ENCODE measurements around the gene ADAMTS8. TPM values are rescaled to one million over a fixed set of nuclear protein-coding genes. Genes with fewer than 3 reads are reported as not detected.

Gene ADAMTS8
- total RNA-seq, 2 donors from 2014 or later, result 0.42 to 12.2 TPM

DNA sequence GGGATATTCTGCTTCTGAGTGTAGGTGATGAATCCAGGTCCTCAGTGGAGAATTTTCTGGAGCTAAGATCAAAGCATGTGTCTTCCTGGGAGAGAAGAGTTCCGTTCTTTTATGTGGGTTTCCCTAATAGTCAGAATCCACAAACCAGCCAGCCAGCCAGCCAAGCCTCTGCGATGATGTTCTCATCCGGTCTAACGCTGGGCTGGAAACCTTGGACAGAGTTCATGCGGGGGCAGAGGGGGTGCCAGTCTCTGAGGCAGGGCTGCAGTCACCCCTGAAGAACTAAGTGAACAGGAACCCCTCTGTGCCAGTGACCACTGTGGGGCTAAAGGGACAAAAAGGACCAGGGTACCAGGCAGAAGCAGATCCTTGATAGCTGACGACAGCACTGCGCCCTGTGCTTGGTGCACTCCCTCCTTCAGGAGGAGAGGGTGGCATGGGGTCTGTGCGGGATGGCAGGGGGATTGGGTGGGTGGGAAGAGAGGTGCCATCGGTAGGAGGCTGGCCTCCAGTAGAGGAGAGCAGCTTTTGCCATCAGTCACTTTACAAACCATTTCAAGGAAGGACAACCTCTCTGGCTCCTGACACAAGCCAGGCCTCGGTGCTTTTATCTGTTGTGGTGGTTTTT is 47.1 kb upstream of the ADAMTS8 start:
- H3K9ac ChIP-seq (ENCODE audit: low read depth in 2 of 2, low read length in 2 of 2), result no peak overlapping the region
- intact Hi-C loops (cut with DNase I), result no loop called here
- no peaks in the 10 kb centered on the region for H3K4me1 ChIP-seq
- H3K27me3 ChIP-seq, result no peaks in the 10 kb centered on the region
- DNase-seq, result no peak
- H3K9me3 ChIP-seq, result no peaks in the 10 kb centered on the region
- no peak overlapping the region for H3K27ac ChIP-seq
- TF ChIP-seq, protein P1, sequence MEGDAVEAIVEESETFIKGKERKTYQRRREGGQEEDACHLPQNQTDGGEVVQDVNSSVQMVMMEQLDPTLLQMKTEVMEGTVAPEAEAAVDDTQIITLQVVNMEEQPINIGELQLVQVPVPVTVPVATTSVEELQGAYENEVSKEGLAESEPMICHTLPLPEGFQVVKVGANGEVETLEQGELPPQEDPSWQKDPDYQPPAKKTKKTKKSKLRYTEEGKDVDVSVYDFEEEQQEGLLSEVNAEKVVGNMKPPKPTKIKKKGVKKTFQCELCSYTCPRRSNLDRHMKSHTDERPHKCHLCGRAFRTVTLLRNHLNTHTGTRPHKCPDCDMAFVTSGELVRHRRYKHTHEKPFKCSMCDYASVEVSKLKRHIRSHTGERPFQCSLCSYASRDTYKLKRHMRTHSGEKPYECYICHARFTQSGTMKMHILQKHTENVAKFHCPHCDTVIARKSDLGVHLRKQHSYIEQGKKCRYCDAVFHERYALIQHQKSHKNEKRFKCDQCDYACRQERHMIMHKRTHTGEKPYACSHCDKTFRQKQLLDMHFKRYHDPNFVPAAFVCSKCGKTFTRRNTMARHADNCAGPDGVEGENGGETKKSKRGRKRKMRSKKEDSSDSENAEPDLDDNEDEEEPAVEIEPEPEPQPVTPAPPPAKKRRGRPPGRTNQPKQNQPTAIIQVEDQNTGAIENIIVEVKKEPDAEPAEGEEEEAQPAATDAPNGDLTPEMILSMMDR (IDR thresholded peaks at IDR 0.05), result no peak
- no peak overlapping the region for H3K4me3 ChIP-seq
- H3K36me3 ChIP-seq, result no peaks in the 10 kb centered on the region

DNA sequence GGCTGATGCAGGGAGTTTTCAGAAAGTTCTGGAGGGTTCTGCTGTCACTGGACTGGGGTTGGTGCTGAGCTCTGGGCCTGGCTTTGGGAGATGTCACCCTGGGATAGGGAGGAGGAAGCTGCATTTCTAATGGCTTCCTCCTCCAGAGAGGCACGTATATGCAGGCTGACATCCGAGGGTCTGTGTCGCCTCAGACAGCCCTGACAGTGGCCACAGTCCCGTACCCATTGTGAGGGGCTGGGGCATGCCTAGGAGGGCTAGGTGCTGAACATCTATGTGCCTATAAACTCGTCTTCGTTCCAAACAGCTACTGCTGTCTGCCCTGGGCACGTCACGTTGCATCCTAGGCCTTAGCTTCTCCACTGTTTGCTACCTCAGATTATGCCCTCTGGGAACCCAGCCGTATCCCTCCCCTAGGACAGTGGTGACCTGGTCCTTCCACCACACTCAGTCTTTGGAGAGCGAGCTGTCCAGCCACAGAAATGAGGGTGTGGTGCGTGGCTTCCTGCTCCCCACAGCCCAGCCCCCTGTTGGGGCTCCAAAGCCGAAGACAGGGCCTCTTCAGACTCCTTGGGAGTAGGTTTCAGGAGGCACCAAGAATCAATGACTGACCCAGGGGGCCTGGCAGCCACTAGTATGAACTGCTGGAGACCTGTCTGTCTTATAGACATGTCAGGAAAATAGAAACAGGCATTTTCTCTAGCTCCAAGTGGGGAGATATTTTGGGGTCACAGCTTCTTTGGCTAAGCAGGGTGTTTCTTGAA is 46.4 kb upstream of the ADAMTS8 start:
- Histone ChIP-seq H3K27me3 (no peaks in the 10 kb centered on the region), H3K9me3 (no peaks in the 10 kb centered on the region), H3K9ac (ENCODE audit: low read depth in 2 of 2, low read length in 2 of 2) (no peak overlapping the region), H3K36me3 (no peaks in the 10 kb centered on the region), H3K27ac (no peak overlapping the region), H3K4me1 (no peaks in the 10 kb centered on the region), H3K4me3 (no peak overlapping the region)
- intact Hi-C loops (cut with DNase I), result no loop called here
- no peak for DNase-seq
- TF ChIP-seq, protein P1 (IDR thresholded peaks at IDR 0.05), result no peak

DNA sequence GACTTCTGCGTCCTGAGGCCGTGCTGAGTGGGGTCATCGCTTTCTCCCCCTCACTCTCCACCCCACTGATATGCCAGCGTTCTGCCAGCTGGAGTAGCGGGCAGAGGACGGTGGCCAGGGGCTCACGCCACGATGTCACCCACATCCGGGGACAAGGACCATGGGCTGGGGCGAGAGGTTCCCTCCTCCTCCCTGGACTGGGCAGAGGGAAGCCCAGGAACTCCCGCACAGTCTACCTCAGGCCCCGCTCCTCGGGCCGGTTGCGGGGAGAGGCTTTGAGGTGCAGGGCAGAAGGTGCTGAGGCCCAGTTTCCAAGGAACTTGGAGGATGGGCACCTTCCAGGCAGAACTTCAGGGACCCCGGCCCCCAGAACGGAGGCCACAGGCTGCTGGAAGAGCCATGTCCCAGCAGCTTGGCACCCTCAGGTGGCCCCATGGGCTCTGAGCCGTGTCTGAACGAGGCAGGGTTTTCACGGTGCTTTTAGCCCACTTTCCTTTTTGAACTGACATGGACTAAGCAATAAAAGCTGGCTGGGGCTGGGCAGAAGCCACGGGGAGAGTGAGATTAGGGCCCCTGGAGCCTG is 45.5 kb upstream of the ADAMTS8 start:
- Histone ChIP-seq H3K4me3 (no peak overlapping the region), H3K9me3 (no peaks in the 10 kb centered on the region), H3K9ac (ENCODE audit: low read depth in 2 of 2, low read length in 2 of 2) (no peak overlapping the region), H3K27ac (no peak overlapping the region), H3K4me1 (no peaks in the 10 kb centered on the region), H3K27me3 (no peaks in the 10 kb centered on the region), H3K36me3 (no peaks in the 10 kb centered on the region)
- intact Hi-C loops (cut with DNase I), result no loop called here
- no peak for DNase-seq
- TF ChIP-seq, protein P1 (IDR thresholded peaks at IDR 0.05), result no peak

DNA sequence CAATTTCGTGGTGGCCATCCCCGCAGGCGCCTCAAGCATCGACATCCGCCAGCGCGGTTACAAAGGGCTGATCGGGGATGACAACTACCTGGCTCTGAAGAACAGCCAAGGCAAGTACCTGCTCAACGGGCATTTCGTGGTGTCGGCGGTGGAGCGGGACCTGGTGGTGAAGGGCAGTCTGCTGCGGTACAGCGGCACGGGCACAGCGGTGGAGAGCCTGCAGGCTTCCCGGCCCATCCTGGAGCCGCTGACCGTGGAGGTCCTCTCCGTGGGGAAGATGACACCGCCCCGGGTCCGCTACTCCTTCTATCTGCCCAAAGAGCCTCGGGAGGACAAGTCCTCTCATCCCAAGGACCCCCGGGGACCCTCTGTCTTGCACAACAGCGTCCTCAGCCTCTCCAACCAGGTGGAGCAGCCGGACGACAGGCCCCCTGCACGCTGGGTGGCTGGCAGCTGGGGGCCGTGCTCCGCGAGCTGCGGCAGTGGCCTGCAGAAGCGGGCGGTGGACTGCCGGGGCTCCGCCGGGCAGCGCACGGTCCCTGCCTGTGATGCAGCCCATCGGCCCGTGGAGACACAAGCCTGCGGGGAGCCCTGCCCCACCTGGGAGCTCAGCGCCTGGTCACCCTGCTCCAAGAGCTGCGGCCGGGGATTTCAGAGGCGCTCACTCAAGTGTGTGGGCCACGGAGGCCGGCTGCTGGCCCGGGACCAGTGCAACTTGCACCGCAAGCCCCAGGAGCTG is 44.8 kb upstream of the ADAMTS8 start:
- no peaks in the 10 kb centered on the region for H3K27me3 ChIP-seq
- TF ChIP-seq, protein P1 (IDR thresholded peaks at IDR 0.05), result no peak
- no peaks in the 10 kb centered on the region for H3K4me1 ChIP-seq
- no peak overlapping the region for H3K9ac ChIP-seq (ENCODE audit: low read depth in 2 of 2, low read length in 2 of 2)
- DNase-seq, result no peak
- H3K36me3 ChIP-seq, result no peaks in the 10 kb centered on the region
- intact Hi-C loops (cut with DNase I), result no loop called here
- no peak overlapping the region for H3K4me3 ChIP-seq
- H3K9me3 ChIP-seq, result no peaks in the 10 kb centered on the region
- no peak overlapping the region for H3K27ac ChIP-seq

DNA sequence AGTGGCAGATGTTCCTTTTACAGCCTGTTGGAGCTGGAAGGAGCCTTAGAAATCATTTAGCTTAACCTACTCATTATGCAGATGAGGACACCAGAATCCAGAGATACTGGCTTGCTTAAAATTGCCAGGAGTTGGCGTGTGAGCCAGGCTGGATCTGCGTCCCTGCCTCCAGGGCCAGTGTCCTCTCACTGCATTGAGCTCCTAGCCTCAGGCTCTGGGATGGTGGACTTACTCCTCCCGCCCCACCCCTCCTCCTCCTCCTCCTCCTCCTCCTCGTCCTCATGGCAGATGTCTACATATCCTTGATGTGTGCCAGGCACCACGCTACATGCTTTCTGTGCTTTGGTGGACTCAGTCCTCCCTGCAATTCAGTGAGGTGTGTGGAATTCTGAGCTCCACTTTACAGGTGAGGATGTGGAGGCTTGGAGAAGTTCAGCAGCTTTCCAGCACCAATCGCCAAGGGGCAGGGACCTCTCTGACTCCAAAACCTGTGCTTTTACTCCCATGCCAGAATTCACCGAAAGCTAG is 44.1 kb upstream of the ADAMTS8 start:
- TF ChIP-seq, protein P1 (IDR thresholded peaks at IDR 0.05), result no peak
- DNase-seq, result no peak
- no peak overlapping the region for H3K4me3 ChIP-seq
- H3K27me3 ChIP-seq, result no peaks in the 10 kb centered on the region
- no peak overlapping the region for H3K9ac ChIP-seq (ENCODE audit: low read depth in 2 of 2, low read length in 2 of 2)
- intact Hi-C loops (cut with DNase I), result no loop called here
- no peaks in the 10 kb centered on the region for H3K36me3 ChIP-seq
- H3K27ac ChIP-seq, result no peak overlapping the region
- no peaks in the 10 kb centered on the region for H3K4me1 ChIP-seq
- H3K9me3 ChIP-seq, result no peaks in the 10 kb centered on the region

All from colonic mucosa (tissue), 4 donors.